HG03039 (cell line): ENCODE data around the gene HHLA2.
A peak's percentile ranks its signal among the peaks of the same experiment; 100 is the strongest.
"Not testable (repeated sequence)": the region's sequence is repeated elsewhere in the genome, so short reads cannot be mapped to it uniquely, and the experiment has no call there.

Experiments used
- ATAC-seq: cut with Tn5 transposase; IDR thresholded peaks from one replicate; pipeline ENCODE4 v1.9.1; 2021; ENCODE audit warnings: mild to moderate bottlenecking, moderate library complexity; ENCODE audit not compliant: unreplicated experiment

Gene HHLA2

GRCh38 chr3:108338901-108339545, 42.7 kb downstream of the HHLA2 start:
- ATAC-seq = no peak

- ATAC-seq = no peak
Measured at GRCh38 chr3:108341911-108342310, 45.6 kb downstream of the HHLA2 start.

GRCh38 chr3:108342837-108343486, 46.6 kb downstream of the HHLA2 start:
- peak; percentile 67 for ATAC-seq

- ATAC-seq = no peak
Measured at GRCh38 chr3:108343491-108343890, 47.1 kb downstream of the HHLA2 start.

- no peak for ATAC-seq
Measured at GRCh38 chr3:108345492-108346205, 49.3 kb downstream of the HHLA2 start.

DNA sequence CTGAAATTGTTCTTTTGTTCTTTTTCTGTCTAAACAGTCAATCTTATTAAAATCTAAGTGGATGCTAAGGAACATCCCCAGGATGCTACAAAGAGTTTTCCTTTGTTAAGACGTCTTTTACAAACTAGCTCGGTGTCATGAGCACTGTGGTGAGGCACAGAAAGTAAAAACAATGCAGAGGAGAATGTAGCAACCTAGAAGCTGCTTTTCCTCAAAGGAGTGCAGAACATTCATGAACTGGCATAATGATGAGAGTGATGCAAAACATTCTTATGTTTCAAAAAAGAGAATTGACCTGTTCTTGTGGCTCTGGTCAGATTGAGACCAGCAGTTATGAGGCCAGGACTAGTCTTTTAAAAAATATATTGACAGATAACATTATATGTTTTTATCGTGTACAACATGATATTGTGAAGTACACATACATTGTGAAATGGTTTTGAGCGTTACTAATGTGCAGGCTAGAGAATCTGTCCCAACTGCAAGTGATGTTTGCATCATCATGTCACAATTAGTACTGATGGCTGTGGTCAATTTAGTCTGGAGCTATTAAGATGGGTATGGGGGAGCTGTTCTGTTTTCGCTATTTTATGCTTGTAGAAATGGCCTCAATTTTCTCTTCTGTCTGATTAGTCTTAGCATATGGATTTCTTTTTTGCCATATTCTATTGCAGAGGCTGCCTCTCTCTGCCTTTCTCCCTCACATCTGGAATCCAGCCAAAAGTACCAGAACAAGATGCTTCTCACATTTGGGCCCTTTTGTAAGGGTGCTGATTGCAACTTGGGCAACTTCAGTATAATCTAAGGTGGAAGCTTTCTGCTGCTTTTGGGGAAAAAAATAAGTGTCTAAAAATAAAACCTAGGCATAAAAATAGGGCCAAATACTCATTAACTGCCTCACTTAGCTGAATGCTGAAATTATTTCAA, 50.2 kb downstream of the HHLA2 start:
- ATAC-seq = no peak

DNA sequence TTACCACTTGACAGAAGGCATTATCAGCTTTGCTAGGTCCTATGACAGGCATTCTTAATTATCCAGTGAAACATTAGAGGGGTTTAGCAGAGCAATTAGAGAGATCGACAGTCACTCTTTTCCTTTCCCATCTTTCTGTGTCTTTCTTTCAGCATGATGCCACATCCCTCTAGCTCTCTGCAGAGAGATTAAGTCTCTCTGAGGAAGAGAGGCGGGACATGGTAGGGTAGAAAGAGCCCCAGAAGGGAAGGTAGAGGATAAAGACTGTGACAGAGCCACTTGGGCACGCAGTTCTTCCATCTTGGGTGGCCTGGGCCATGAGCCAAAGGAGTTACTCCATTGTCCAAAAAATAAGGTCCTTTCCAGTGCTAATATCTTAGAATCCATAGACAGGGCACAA, 55.8 kb downstream of the HHLA2 start:
- no peak for ATAC-seq

GRCh38 chr3:108354562-108354961, 58.2 kb downstream of the HHLA2 start:
- no peak for ATAC-seq

- ATAC-seq = no peak
Measured at GRCh38 chr3:108357042-108357441, 60.7 kb downstream of the HHLA2 start.

- no peak for ATAC-seq
Measured at GRCh38 chr3:108359011-108359410, 62.7 kb downstream of the HHLA2 start.

GRCh38 chr3:108376026-108376425, 79.7 kb downstream of the HHLA2 start:
- ATAC-seq = no peak

GRCh38 chr3:108377384-108377783, 81.0 kb downstream of the HHLA2 start:
- ATAC-seq = no peak

GRCh38 chr3:108378153-108378951, 82.0 kb downstream of the HHLA2 start:
- no peak for ATAC-seq

DNA sequence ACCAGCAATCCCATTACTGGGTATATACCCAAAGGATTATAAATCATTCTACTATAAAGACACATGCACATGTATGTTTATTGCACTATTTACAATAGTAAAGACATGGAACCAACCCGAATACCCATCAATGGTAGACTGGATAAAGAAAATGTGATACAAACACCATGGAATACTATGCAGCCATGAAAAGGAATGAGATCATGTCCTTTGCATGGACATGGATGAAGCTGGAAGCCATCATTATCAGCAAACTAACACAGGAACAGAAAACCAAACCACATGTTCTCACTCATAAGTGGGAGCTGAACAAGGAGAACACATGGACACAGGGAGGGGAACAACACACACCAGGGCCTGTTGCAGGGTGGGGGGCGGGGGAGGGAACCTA, 82.6 kb downstream of the HHLA2 start:
- ATAC-seq = not testable (repeated sequence)

DNA sequence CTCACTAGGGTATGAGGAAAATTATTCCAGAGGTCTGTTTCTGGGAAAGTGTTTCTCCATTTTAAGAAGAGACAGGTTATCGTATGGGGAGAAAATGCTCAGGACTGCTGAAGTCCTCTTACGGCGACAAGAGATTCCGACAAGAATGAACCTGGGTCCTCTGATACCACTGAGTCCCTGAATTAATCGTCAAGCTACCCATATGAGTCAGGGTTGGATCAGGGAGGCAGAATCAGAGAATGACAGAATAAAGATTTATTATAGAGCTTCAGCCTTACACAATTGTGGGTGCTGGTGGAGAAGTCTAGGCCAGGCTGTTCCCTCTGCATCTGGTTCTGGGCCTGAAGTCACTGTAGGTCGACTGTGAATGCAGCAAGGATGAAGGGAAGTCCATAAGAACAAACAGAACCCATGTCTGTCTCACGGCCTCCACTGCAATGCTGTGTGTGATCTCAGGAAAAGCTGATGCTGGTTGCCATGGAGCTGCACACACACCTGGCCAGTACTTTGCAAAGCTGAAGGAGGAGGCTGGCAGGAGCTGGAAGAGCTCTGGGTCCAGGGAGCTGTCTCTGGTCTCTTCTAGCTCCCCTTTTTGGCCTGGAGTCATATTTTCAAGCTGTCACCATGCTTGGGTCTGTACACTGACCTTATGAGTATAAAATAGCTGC, 83.9 kb downstream of the HHLA2 start:
- no peak for ATAC-seq

- no peak for ATAC-seq
Measured at GRCh38 chr3:108381529-108382140, 85.3 kb downstream of the HHLA2 start.

- ATAC-seq = no peak
Measured at GRCh38 chr3:108383306-108383705, 87.0 kb downstream of the HHLA2 start.

DNA sequence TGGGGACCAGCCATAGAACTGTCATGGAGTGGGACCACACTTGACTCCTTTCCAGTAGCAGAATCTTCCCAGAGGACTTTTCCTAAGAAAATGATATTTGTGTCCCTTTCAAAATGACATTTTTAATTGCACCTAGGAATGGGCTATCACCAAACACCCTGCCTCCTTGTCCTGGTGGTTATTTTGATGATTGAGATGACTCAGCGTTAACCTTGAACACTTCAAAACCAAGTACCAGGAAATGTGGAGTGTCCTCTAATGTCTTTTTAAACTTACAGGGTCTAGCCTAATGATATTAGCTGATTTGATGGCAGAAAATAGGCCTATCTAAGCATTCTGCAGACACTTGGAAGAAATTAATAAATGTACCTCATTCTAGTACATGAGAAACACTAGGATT, 90.7 kb downstream of the HHLA2 start:
- ATAC-seq = no peak
